C1 segment of cervical spinal cord (tissue), 14 donors: ENCODE measurements around the gene GFPT2.

ENCODE experiments used
- DNase-seq, 14 donors: peaks; one replicate each; lab custom pipeline; 2025; lab: John Stamatoyannopoulos, UW

The GFPT2 gene

GRCh38 chr5:180353048-180353979 lies at the start of gene GFPT2:
GFPT2 (minus strand) TSS chr5:180353336; CDS start chr5:180353217, 119 bp downstream.
- peak in 13 of 14 donors; percentile 37 to 92 (median 79) for DNase-seq

GRCh38 chr5:180402716-180403115 lies 49.6 kb upstream of the GFPT2 start:
- no peak for DNase-seq

GRCh38 chr5:180401229-180401907 lies 48.2 kb upstream of the GFPT2 start:
- no peak for DNase-seq

- DNase-seq = no peak
Measured at GRCh38 chr5:180400416-180400815, 47.3 kb upstream of the GFPT2 start.

GRCh38 chr5:180399401-180400215 lies 46.5 kb upstream of the GFPT2 start:
- no peak for DNase-seq

- DNase-seq = peak in 1 of 14 donors; percentile 65
Measured at GRCh38 chr5:180396926-180397325, 43.8 kb upstream of the GFPT2 start.

- peak in 1 of 14 donors; percentile 71 for DNase-seq
Measured at GRCh38 chr5:180395540-180396274, 42.6 kb upstream of the GFPT2 start.

GRCh38 chr5:180394031-180394636 lies 41.0 kb upstream of the GFPT2 start:
- no peak for DNase-seq

GRCh38 chr5:180391276-180391675 lies 38.1 kb upstream of the GFPT2 start:
- DNase-seq = no peak

- no peak for DNase-seq
Measured at GRCh38 chr5:180390441-180391190, 37.5 kb upstream of the GFPT2 start.

GRCh38 chr5:180389252-180390101 lies 36.3 kb upstream of the GFPT2 start:
- DNase-seq = no peak

GRCh38 chr5:180387798-180388197 lies 34.7 kb upstream of the GFPT2 start:
- DNase-seq = no peak

GRCh38 chr5:180382926-180383325 lies 29.8 kb upstream of the GFPT2 start:
- no peak for DNase-seq

GRCh38 chr5:180381851-180382480 lies 28.8 kb upstream of the GFPT2 start:
- DNase-seq = no peak

GRCh38 chr5:180381428-180381827 lies 28.3 kb upstream of the GFPT2 start:
- DNase-seq = no peak

- no peak for DNase-seq
Measured at GRCh38 chr5:180380856-180381255, 27.7 kb upstream of the GFPT2 start.

- no peak for DNase-seq
Measured at GRCh38 chr5:180380441-180380840, 27.3 kb upstream of the GFPT2 start.

GRCh38 chr5:180379355-180380070 lies 26.4 kb upstream of the GFPT2 start:
- DNase-seq = no peak
